Activated CD4-positive, alpha-beta memory T cell treated with anti-CD3 and anti-CD28 coated beads for 36 hours (primary cell): Measurements from ENCODE around the gene FOXN3. TPM values are rescaled to one million over a fixed set of nuclear protein-coding genes. Genes with fewer than 3 reads are reported as not detected.

ENCODE experiments used
- CTCF ChIA-PET: fragments of 350-600 bp; sonication (Branson Sonifier 250); formaldehyde crosslinking; loops from one replicate; lab custom pipeline; 2021; ENCODE audit warnings: antibody characterized with exemption, inconsistent platforms; lab: Charles Lee
- POLR2A ChIA-PET: fragments of 350-600 bp; sonication (Branson Sonifier 250); formaldehyde crosslinking; loops from one replicate; lab custom pipeline; 2021; ENCODE audit warnings: antibody characterized with exemption; lab: Charles Lee
- DNase-seq: peaks from one replicate; pipeline ENCODE4 v3.0.0-alpha.2; 2020
- H3K27ac Mint-ChIP-seq: one replicate; pipeline ENCODE4 v1.8.0; 2021; ENCODE audit warnings: mixed read lengths
- H3K27me3 Mint-ChIP-seq: one replicate; pipeline ENCODE4 v1.8.0; 2021; ENCODE audit warnings: mixed read lengths
- H3K36me3 Mint-ChIP-seq: one replicate; pipeline ENCODE4 v1.8.0; 2021; ENCODE audit warnings: mixed read lengths
- H3K4me1 Mint-ChIP-seq: one replicate; pipeline ENCODE4 v1.8.0; 2021; ENCODE audit warnings: low read depth, mixed read lengths
- H3K4me3 Mint-ChIP-seq: one replicate; pipeline ENCODE4 v1.8.0; 2021; ENCODE audit warnings: mild to moderate bottlenecking, mixed read lengths
- H3K9me3 Mint-ChIP-seq: one replicate; pipeline ENCODE4 v1.8.0; 2021; ENCODE audit warnings: mixed read lengths
- intact Hi-C: fragments of 100-400 bp; cut with micrococcal nuclease; formaldehyde crosslinking; loops from one replicate; pipeline ENCODE4 v1.15.1; 2023
- total RNA-seq, 2 experiments: library from RNA; stranded (reverse); gene quantifications; one replicate each; pipeline ENCODE4 v1.2.3, GENCODE V29; 2021

Gene FOXN3
- total RNA-seq, 2 experiments from 2014 or later = 59.1 to 63.5 TPM

- no peak for DNase-seq
- ChIA-PET POLR2A (interaction anchor here (1.1 kb wide), 1 partner anchor 90 kb away, joined by 3 read pairs; no protein-coding TSS in a partner anchor), CTCF (no interaction called here)
- H3K27ac Mint-ChIP-seq = no peak overlapping the region
- no peaks in the 10 kb centered on the region for H3K27me3 Mint-ChIP-seq
- intact Hi-C loops = no loop called here
- peaks cover 14% of the 10 kb centered on the region for H3K4me1 Mint-ChIP-seq
- no peak overlapping the region for H3K4me3 Mint-ChIP-seq
- H3K9me3 Mint-ChIP-seq = peaks cover 8% of the 10 kb centered on the region
- H3K36me3 Mint-ChIP-seq = peaks cover 18% of the 10 kb centered on the region
Observed at GRCh38 chr14:89194376-89194775, 222.7 kb downstream of the FOXN3 start.

GRCh38 chr14:89190765-89191513 lies 226.1 kb downstream of the FOXN3 start:
- H3K4me3 Mint-ChIP-seq = no peak overlapping the region
- intact Hi-C loops = no loop called here
- H3K27me3 Mint-ChIP-seq = no peaks in the 10 kb centered on the region
- no peak for DNase-seq
- no peak overlapping the region for H3K27ac Mint-ChIP-seq
- H3K4me1 Mint-ChIP-seq = peaks cover 4% of the 10 kb centered on the region
- no peaks in the 10 kb centered on the region for H3K9me3 Mint-ChIP-seq
- POLR2A ChIA-PET = no interaction called here
- CTCF ChIA-PET = no interaction called here
- peaks cover 3% of the 10 kb centered on the region for H3K36me3 Mint-ChIP-seq

- Mint-ChIP-seq H3K36me3 (peaks cover 3% of the 10 kb centered on the region), H3K4me1 (no peaks in the 10 kb centered on the region), H3K4me3 (no peak overlapping the region), H3K27me3 (no peaks in the 10 kb centered on the region), H3K27ac (no peak overlapping the region), H3K9me3 (no peaks in the 10 kb centered on the region)
- DNase-seq = no peak
- intact Hi-C loops = no loop called here
- ChIA-PET CTCF (interaction anchor here (0.6 kb wide), 1 partner anchor 1509 kb away, joined by 4 read pairs; no protein-coding TSS in a partner anchor), POLR2A (interaction anchor here (0.6 kb wide), 1 partner anchor 148 kb away, joined by 3 read pairs; no protein-coding TSS in a partner anchor)
Observed at GRCh38 chr14:89188492-89188891, 228.5 kb downstream of the FOXN3 start.

- Mint-ChIP-seq H3K27me3 (no peaks in the 10 kb centered on the region), H3K4me1 (no peaks in the 10 kb centered on the region), H3K27ac (no peak overlapping the region), H3K36me3 (peaks cover 3% of the 10 kb centered on the region), H3K4me3 (no peak overlapping the region), H3K9me3 (no peaks in the 10 kb centered on the region)
- CTCF ChIA-PET = interaction anchor here (2.1 kb wide), 1 partner anchor 9 kb away, joined by 5 read pairs; no protein-coding TSS in a partner anchor
- intact Hi-C loops = no loop called here
- POLR2A ChIA-PET = no interaction called here
- no peak for DNase-seq
Observed at GRCh38 chr14:89187501-89187900, 229.5 kb downstream of the FOXN3 start.

GRCh38 chr14:89186856-89187376 lies 230.1 kb downstream of the FOXN3 start:
- H3K36me3 Mint-ChIP-seq = peaks cover 3% of the 10 kb centered on the region
- H3K27ac Mint-ChIP-seq = no peak overlapping the region
- H3K4me3 Mint-ChIP-seq = no peak overlapping the region
- intact Hi-C loops = no loop called here
- no peak for DNase-seq
- no peaks in the 10 kb centered on the region for H3K9me3 Mint-ChIP-seq
- CTCF ChIA-PET = interaction anchor here (2.1 kb wide), 1 partner anchor 9 kb away, joined by 5 read pairs; no protein-coding TSS in a partner anchor
- no peaks in the 10 kb centered on the region for H3K4me1 Mint-ChIP-seq
- POLR2A ChIA-PET = no interaction called here
- H3K27me3 Mint-ChIP-seq = no peaks in the 10 kb centered on the region

- no peak for DNase-seq
- ChIA-PET POLR2A (no interaction called here), CTCF (interaction anchor here (2.1 kb wide), 1 partner anchor 8 kb away, joined by 5 read pairs; no protein-coding TSS in a partner anchor)
- intact Hi-C loops = no loop called here
- Mint-ChIP-seq H3K4me3 (no peak overlapping the region), H3K27ac (no peak overlapping the region), H3K4me1 (no peaks in the 10 kb centered on the region), H3K36me3 (peaks cover 3% of the 10 kb centered on the region), H3K9me3 (no peaks in the 10 kb centered on the region), H3K27me3 (no peaks in the 10 kb centered on the region)
Observed at GRCh38 chr14:89185919-89186855, 230.8 kb downstream of the FOXN3 start.

- Mint-ChIP-seq H3K27ac (no peak overlapping the region), H3K4me3 (no peak overlapping the region), H3K36me3 (no peaks in the 10 kb centered on the region), H3K4me1 (no peaks in the 10 kb centered on the region), H3K27me3 (no peaks in the 10 kb centered on the region), H3K9me3 (no peaks in the 10 kb centered on the region)
- CTCF ChIA-PET = no interaction called here
- POLR2A ChIA-PET = no interaction called here
- intact Hi-C loops = no loop called here
- no peak for DNase-seq
Observed at GRCh38 chr14:89184952-89185351, 232.1 kb downstream of the FOXN3 start.

- DNase-seq = no peak
- ChIA-PET CTCF (no interaction called here), POLR2A (no interaction called here)
- Mint-ChIP-seq H3K27ac (no peak overlapping the region), H3K36me3 (no peaks in the 10 kb centered on the region), H3K27me3 (no peaks in the 10 kb centered on the region), H3K4me3 (no peak overlapping the region), H3K9me3 (no peaks in the 10 kb centered on the region), H3K4me1 (peaks cover 8% of the 10 kb centered on the region)
- intact Hi-C loops = no loop called here
Observed at GRCh38 chr14:89182326-89182725, 234.7 kb downstream of the FOXN3 start.

GRCh38 chr14:89180546-89180945 lies 236.5 kb downstream of the FOXN3 start:
- H3K4me3 Mint-ChIP-seq = no peak overlapping the region
- no peaks in the 10 kb centered on the region for H3K9me3 Mint-ChIP-seq
- no peak for DNase-seq
- peaks cover 8% of the 10 kb centered on the region for H3K4me1 Mint-ChIP-seq
- H3K36me3 Mint-ChIP-seq = peaks cover 3% of the 10 kb centered on the region
- no peaks in the 10 kb centered on the region for H3K27me3 Mint-ChIP-seq
- intact Hi-C loops = no loop called here
- no peak overlapping the region for H3K27ac Mint-ChIP-seq
- CTCF ChIA-PET = no interaction called here
- POLR2A ChIA-PET = no interaction called here

- Mint-ChIP-seq H3K4me3 (no peak overlapping the region), H3K36me3 (peaks cover 4% of the 10 kb centered on the region), H3K9me3 (no peaks in the 10 kb centered on the region), H3K27ac (no peak overlapping the region), H3K27me3 (no peaks in the 10 kb centered on the region), H3K4me1 (peaks cover 8% of the 10 kb centered on the region)
- CTCF ChIA-PET = no interaction called here
- POLR2A ChIA-PET = no interaction called here
- no peak for DNase-seq
- intact Hi-C loops = loop anchor here (10.0 kb wide), 1 partner anchor 435 kb away; no protein-coding TSS in a partner anchor
Observed at GRCh38 chr14:89179891-89180404, 237.1 kb downstream of the FOXN3 start.

- Mint-ChIP-seq H3K9me3 (peaks cover 3% of the 10 kb centered on the region), H3K27ac (no peak overlapping the region), H3K36me3 (peaks cover 12% of the 10 kb centered on the region), H3K4me1 (peaks cover 8% of the 10 kb centered on the region), H3K27me3 (no peaks in the 10 kb centered on the region), H3K4me3 (no peak overlapping the region)
- ChIA-PET CTCF (interaction anchor here (0.5 to 1.4 kb wide), 6 partner anchors 12 to 736 kb away, joined by 3 to 5 read pairs (median 3); no protein-coding TSS in a partner anchor), POLR2A (no interaction called here)
- DNase-seq = no peak
- intact Hi-C loops = loop anchor here (10.0 kb wide), 1 partner anchor 436 kb away; no protein-coding TSS in a partner anchor
Observed at GRCh38 chr14:89178800-89179535, 238.1 kb downstream of the FOXN3 start.
